Measurements from ENCODE around the gene ARID4A. TPM values are rescaled to one million over a fixed set of nuclear protein-coding genes. Genes with fewer than 3 reads are reported as not detected.
"Not testable (repeated sequence)": the region's sequence is repeated elsewhere in the genome, so short reads cannot be mapped to it uniquely, and the experiment has no call there.

Gene ARID4A
- polyA plus RNA-seq (ENCODE audit: insufficient read depth in 1 of 5, insufficient read length in 5 of 5, low replicate concordance in 1 of 5) = 10 to 100 TPM; 22.3 to 51.5 (median 42.8) TPM
- long read RNA-seq, donor 1, partial matches to known transcripts = 39 of 40 reads
- long read RNA-seq, donor 1, other reads (novel, unspliced or antisense) = 0 of 40 reads
- long read RNA-seq, donor 2 = 0 reads
- long read RNA-seq, donor 3, partial matches to known transcripts = 24 of 25 reads
- long read RNA-seq, donor 3, other reads (novel, unspliced or antisense) = 0 of 25 reads
- long read RNA-seq, donor 4, partial matches to known transcripts = 0 of 1 reads
- long read RNA-seq, donor 4, other reads (novel, unspliced or antisense) = 0 of 1 reads
- long read RNA-seq, donor 5, partial matches to known transcripts = 6 of 6 reads
- long read RNA-seq, donor 5, other reads (novel, unspliced or antisense) = 0 of 6 reads
- long read RNA-seq, donor 6, partial matches to known transcripts = 12 of 15 reads
- long read RNA-seq, donor 6, other reads (novel, unspliced or antisense) = 0 of 15 reads
- long read RNA-seq, donor 7 = 0 reads
- long read RNA-seq, donor 8 = 0 reads

DNA sequence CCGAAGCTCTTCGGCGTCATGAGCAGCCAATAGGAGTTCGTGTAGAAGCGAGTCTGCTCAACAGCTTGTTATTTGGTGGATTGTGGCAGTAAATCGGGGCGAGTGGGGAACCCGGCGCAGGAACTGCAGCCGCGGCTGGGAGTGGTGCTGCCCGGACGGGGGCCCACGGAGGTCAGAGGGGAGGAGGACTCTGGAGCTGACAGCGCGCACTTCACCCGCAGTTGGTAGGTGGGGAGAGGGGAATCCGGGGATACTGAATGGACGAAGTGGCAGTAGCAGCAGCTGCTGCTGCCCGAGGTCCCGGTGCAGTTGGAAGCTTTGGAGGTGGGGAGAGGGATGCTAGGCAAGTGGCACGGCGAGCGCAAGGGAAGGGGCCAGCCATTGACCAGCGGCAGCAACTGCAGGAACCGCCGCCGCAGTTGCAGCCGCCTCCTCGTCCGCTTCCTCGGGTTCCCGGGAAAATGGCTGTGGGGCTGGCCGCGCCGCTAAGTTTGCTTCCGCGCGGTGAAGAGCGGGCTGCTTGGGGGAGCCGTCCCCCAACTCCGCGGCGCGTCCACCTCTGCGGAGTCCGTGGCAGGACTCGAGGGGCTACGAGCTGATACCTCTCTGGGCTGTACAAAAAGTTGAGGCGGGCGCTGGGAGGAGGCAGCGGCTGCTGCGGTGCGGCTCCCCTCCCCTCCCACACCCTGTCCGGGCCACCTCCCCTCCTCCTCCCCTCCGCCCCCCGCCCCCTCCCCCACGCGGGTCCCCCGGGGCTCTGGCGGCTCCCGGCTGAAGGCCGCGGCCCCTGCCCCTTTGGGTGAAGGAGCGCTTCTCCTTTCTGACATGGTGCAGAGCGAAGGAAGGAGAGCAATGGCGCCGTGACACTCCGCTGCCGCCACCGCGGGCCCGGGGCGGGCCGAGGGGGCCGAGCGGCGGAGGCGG is at the start of gene ARID4A:
ARID4A (plus strand) TSS at position 79 of the 924 bp plus-strand sequence. CDS start 1,300 bp downstream, outside the sequence.
- DNase-seq = peak; percentile 38 to 59

GRCh38 chr14:58249611-58250010 is 48.7 kb upstream of the ARID4A start:
- DNase-seq = no peak

DNA sequence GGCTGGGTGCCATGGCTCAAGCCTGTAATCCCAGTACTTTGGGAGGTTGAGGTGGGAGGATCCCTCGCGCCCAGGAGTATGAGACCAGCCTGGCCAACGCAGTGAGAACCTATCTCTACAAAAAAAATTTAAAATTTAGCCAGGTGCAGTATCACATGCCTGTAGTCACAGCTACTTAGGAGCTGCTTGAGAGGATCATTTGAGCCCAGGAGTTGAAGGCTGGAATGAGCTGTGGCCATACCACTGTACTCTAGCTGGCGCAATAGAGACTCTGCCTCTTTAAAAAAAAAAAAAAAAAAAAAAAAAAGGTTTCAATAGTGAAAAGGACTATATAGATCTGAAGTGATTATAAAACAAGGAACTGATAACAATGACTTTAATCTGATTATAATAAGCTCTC is 40.2 kb upstream of the ARID4A start:
- DNase-seq = no peak

DNA sequence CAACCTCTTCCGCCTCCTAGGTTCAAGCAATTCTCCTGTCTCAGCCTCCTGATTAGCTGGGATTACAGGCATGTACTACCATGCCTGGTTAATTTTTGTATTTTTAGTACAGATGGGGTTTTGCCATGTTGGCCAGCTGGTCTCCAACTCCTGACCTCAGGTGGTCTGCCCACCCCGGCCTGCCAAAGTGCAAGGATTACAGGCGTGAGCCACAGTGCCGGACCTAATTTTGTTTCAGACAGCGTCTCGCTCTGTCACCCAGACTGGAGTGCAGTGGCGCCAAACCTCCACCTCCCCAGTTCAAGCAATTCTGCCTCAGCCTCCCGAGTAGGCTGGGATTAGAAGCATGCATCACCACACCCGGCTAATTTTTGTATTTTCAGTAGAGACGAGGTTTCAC is 36.4 kb upstream of the ARID4A start:
- not testable (repeated sequence) for DNase-seq

DNA sequence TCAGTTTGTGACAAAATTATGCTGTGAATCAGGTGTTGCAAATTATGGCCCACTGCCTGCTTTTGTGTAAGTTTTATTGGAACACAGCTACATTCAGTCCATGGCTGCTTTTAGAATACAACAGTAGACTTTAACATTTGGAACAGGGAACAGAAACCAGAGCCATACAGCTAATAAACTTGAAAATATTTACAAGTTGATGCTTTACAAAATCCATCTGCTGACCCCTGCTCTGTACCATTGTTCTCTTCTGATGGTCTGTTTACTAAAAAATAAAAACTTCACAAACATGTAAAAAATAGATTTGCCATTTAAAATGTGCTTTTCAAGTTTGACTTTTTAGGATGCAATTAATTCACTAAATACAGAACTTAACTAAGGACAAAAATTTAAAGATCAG is 33.0 kb upstream of the ARID4A start:
- no peak for DNase-seq

DNA sequence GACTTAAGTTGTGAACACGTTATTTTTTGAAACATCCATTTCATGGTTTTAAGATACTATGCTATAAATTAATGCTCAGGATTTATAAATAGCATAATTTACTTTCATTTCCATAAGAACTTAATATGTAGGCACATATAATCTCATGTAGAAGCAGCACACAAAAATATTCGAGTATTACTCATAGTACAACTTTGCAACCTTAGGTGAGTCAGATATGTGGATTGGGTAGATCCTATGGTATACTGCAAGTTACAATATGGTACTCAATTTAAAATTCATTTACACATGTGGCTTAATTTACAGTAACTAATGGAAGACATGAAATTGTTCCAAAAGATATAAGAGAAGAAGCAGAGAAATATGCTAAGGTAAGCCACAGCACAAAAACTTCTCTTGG is 27.7 kb upstream of the ARID4A start:
- no peak for DNase-seq

DNA sequence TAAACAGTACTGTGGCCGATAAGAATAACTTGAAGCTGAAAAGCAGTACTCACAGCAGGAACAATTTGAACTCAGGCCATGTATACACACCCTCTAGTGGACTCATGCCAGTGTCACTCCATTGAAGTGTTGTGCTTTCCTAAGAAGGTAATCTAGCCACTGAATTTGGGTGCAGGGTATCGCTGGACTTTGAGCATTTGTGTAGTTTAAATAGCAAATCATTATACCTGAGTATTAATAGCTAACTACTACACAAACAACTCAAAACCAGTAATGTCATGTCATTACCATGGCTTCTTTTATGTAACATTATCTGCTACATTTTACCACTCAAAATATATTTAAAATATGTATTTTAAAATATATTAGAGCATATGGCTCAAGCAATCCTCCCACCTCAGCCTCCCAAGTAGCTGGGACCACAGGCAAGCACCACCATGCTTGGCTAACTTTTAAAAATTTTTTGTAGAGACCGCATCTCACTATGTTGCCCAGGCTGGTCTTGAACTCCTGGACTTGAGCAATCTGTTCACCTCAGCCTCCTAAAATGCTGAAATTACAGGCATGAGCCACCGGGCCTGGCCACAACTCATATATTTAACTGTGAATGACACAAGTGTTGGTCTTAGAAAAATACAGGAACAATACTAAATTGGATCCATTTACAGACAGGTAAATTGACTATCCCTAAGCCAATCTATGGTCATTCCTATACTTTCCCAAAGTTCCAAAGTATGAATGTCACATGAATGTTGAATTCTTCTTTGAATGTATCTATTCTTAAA is 25.6 kb upstream of the ARID4A start:
- DNase-seq = peak in 1 of 2 donors; percentile 8

DNA sequence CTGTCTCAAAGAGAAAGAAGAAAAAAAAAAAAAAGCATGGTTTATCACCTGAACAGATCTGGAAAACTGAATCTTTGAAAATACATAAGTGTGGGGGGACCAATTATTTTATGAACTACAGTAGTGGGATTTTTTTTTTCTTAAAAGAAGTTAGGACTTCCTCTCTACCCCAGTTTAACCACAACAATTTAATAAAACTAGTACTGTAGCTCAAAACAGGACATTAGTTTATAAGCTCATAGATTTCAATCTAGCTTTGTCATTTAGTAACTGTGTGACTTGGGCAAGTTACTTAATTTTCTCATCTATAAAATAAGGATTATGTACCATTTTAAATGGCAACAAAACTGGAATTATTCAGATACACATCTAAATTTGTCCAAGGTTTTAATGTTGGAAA is 23.5 kb upstream of the ARID4A start:
- no peak for DNase-seq

- no peak for DNase-seq
These were observed 22.7 kb upstream of the ARID4A start for GRCh38 chr14:58275527-58276190.

GRCh38 chr14:58276208-58276607 is 22.1 kb upstream of the ARID4A start:
- no peak for DNase-seq

- DNase-seq = no peak
These were observed 20.2 kb upstream of the ARID4A start for GRCh38 chr14:58278177-58278576.

DNA sequence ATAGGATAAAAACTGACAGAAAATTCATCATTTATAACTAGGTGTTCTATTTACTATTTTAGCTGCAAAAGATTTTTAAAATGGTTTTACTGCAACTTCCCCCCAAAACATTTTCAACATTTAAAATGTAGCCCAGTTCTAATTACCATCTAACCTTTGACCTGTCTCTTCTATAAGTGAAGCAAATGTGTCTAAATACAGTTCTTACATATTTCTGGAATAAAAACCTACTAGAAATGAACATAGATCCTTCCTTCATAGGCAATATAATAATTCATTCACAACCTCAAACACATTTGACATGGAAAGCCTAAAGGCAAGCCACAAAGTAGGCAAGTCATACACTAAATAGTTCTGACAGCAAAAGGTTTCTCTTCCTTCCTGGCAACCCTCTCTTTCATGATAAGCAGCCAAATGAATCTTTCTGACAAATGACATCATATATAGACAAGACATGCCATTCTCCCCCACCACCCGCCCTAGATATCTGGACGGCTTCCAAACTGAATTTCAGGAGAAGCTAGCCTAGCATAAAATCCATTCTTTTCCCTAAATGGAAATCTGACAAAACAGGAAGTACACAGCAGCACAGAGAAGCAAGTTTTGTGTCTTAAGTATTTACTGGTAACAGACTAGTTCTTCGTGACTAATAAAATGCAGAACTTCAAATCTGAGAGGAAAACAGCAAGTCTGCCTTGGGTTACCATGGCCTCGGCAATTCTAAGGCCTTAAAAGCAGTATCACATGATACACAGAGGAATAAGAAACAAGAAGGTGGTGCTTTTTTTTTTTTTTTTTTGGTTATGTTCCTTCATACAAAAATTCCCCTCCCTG is 17.2 kb upstream of the ARID4A start:
- DNase-seq = peak; percentile 47 to 52

DNA sequence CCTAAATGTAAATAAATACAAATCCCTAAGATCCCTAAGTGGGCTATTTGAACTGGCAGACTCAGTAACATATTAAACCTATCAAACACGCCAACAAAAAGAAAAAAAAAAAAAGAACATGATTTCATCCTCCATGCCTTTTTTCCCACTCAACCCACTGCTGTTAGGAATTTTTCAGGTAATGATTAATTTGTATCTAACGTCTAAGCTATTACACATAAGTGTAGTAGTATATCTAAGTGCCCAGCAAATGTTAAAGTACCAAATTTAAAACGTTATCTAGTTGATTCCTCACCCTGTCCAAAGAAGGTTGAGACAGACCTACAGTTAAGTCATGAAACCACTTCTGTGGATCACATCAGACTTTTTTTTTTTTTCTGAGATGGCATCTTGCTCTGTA is 16.4 kb upstream of the ARID4A start:
- no peak for DNase-seq

DNA sequence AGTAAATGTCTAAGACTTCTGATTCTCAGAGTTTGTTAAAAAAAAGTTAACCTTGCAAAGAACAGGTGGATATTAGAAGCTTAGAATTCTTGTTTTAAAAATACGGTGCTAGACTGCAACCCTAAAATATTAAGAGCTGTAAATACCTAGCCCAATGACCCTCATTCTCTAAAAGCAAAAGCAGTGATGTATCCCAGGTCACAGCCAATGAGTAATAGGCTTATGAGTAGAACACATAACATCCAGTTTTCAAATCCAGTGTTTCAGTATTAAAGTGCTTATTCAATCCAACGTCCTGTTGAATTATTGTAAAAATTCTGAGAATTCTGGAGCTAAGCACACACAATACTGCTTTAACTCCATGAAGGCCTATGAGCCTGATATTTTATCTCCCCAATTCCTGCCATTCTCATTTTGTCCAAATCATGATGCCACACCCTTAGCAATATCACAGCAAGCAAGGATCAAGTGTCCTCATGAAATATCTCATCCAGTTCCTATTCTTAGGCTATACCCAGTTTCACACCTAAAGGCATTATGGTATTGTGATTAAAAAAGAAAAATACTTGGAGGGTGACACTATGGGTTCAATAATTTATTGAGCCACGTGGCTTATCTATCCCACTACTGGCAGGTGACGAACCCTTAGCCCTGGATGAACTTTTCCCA is 15.3 kb upstream of the ARID4A start:
- no peak for DNase-seq

DNA sequence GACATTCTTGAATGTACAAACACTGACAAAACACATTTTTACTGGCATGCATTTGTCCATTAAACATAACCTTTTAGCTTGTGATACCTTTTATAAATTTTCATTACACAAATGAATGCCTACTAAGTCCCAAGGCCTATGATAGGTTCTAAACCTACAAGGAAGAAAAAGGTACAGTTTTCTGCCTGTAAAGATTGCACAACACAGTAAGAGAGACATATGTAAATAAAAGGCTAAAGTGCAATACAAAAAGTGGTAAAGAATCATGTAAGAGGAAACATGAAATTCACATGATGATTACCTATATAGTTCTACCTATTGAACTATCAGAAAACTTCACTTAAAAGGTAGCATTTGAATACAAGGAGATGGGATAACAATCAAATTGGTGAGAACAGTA is 14.6 kb upstream of the ARID4A start:
- DNase-seq = no peak

- no peak for DNase-seq
These were observed 13.2 kb upstream of the ARID4A start for GRCh38 chr14:58285132-58285531.

GRCh38 chr14:58287607-58288042 is 10.7 kb upstream of the ARID4A start:
- no peak for DNase-seq

GRCh38 chr14:58288106-58288792 is 10.1 kb upstream of the ARID4A start:
- DNase-seq = no peak

DNA sequence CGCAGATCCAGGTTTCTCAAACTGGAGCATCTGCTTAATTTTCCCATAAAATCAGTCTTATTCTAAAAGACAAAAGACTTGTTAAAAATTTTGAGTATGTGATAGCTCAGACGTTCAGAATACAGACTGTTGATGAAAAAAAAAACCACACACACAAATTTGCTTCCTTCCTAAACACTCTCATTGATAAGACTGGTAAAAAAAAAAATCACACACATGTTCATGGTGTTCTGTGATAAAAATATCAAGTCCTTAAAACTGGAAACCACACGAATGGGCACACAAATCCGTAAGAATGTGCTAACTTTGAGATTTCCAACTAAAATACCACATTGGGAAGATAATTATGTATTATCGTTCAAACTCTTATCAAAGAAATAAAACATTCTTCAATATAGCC is 6.7 kb upstream of the ARID4A start:
- no peak for DNase-seq

All from right lung (tissue), 10 donors.